WTC11 (cell line): ENCODE data around the gene PYGB. TPM values are rescaled to one million over a fixed set of nuclear protein-coding genes. Genes with fewer than 3 reads are reported as not detected.
"Not testable (repeated sequence)": the region's sequence is repeated elsewhere in the genome, so short reads cannot be mapped to it uniquely, and the experiment has no call there.

ENCODE experiments used
- ATAC-seq: fragments of 200-7000 bp; cut with Tn5 transposase; 2 replicates; pipeline ENCODE4 v1.10.0; 2021; ENCODE audit warnings: mild to moderate bottlenecking, moderate library complexity
- CTCF ChIA-PET: fragments of 300-600 bp; sonication (Branson Sonifier 250); formaldehyde crosslinking; loops from one replicate; lab custom pipeline; 2021; ENCODE audit warnings: antibody characterized with exemption; lab: Charles Lee
- POLR2A ChIA-PET: fragments of 350-600 bp; sonication (Branson Sonifier 250); formaldehyde crosslinking; loops from one replicate; lab custom pipeline; 2021; ENCODE audit warnings: antibody characterized with exemption; lab: Charles Lee
- DNase-seq: peaks from one replicate; pipeline ENCODE4 v3.0.0; 2021; ENCODE audit warnings: low spot score
- H3K27ac Mint-ChIP-seq: 2 replicates; pipeline ENCODE4 v1.8.0; 2021; ENCODE audit warnings: mixed read lengths
- H3K27me3 Mint-ChIP-seq: 2 replicates; pipeline ENCODE4 v1.8.0; 2021; ENCODE audit warnings: low read depth, mild to moderate bottlenecking, moderate library complexity, mixed read lengths
- H3K36me3 Mint-ChIP-seq: 2 replicates; pipeline ENCODE4 v1.8.0; 2021; ENCODE audit warnings: mixed read lengths
- H3K4me1 Mint-ChIP-seq: 2 replicates; pipeline ENCODE4 v1.8.0; 2022; ENCODE audit warnings: mixed read lengths
- H3K4me3 Mint-ChIP-seq: 2 replicates; pipeline ENCODE4 v1.8.0; 2021; ENCODE audit warnings: mild to moderate bottlenecking, moderate library complexity, mixed read lengths
- H3K9me3 Mint-ChIP-seq: 2 replicates; pipeline ENCODE4 v1.8.0; 2021; ENCODE audit warnings: mixed read lengths
- ATF1 ChIP-seq: sonication (generic); formaldehyde crosslinking; IDR thresholded peaks from 2 replicates; pipeline ENCODE4 v1.8.1; 2023; ENCODE audit warnings: mild to moderate bottlenecking, moderate library complexity, missing genetic modification reagents
- ETV6 ChIP-seq: sonication (generic); formaldehyde crosslinking; IDR thresholded peaks from 2 replicates; pipeline ENCODE4 v1.8.1; 2022; ENCODE audit warnings: mild to moderate bottlenecking, missing genetic modification reagents
- GABPB1 ChIP-seq: sonication (generic); formaldehyde crosslinking; IDR thresholded peaks from 2 replicates; pipeline ENCODE4 v1.8.1; 2023; ENCODE audit warnings: mild to moderate bottlenecking, missing genetic modification reagents
- HMGA2 ChIP-seq: fragments of 250-450 bp; sonication (Bioruptor Pico); IDR thresholded peaks from 2 replicates; pipeline ENCODE4 v1.4.0; 2021; ENCODE audit warnings: mild to moderate bottlenecking, moderate library complexity
- JAZF1 ChIP-seq: fragments of 250-450 bp; sonication (Bioruptor Pico); IDR thresholded peaks from 2 replicates; pipeline ENCODE4 v1.9.0; 2021; ENCODE audit warnings: moderate library complexity, mild to moderate bottlenecking, inconsistent platforms
- NR1H2 ChIP-seq: sonication (generic); formaldehyde crosslinking; IDR thresholded peaks from 2 replicates; pipeline ENCODE4 v1.9.0; 2021; ENCODE audit warnings: mild to moderate bottlenecking, moderate library complexity, missing genetic modification reagents
- SP1 ChIP-seq: sonication (generic); formaldehyde crosslinking; conservative IDR thresholded peaks from 2 replicates; pipeline ENCODE4 v1.8.1; 2022; ENCODE audit warnings: missing genetic modification reagents
- ZNF121 ChIP-seq: sonication (generic); formaldehyde crosslinking; IDR thresholded peaks from 2 replicates; pipeline ENCODE4 v1.8.0; 2023; ENCODE audit warnings: missing genetic modification reagents
- ZNF138 ChIP-seq: sonication (generic); formaldehyde crosslinking; conservative IDR thresholded peaks from 2 replicates; pipeline ENCODE4 v1.8.1; 2022; ENCODE audit warnings: mild to moderate bottlenecking, moderate library complexity, missing genetic modification reagents
- total RNA-seq: library from RNA; stranded (reverse); gene quantifications from 3 replicates; pipeline ENCODE4 v1.2.3, GENCODE V29; 2021
- TF ChIP-seq, protein P1 (sequence below): fragments of 250-450 bp; sonication (Bioruptor Pico); IDR thresholded peaks from 2 replicates; pipeline ENCODE4 v1.9.0; 2021; ENCODE audit warnings: moderate library complexity, mild to moderate bottlenecking, inconsistent platforms, borderline replicate concordance
- TF ChIP-seq, protein P2 (sequence below): fragments of 250-450 bp; sonication (Bioruptor Pico); IDR thresholded peaks from 2 replicates; pipeline ENCODE4 v1.8.0; 2021; ENCODE audit warnings: mild to moderate bottlenecking
- TF ChIP-seq, protein P3 (sequence below): fragments of 250-450 bp; sonication (Bioruptor Pico); IDR thresholded peaks from 2 replicates; pipeline ENCODE4 v1.9.0; 2021; ENCODE audit warnings: mild to moderate bottlenecking
- TF ChIP-seq, protein P4 (sequence below): sonication (generic); formaldehyde crosslinking; conservative IDR thresholded peaks from 2 replicates; pipeline ENCODE4 v1.8.1; 2023; ENCODE audit warnings: mild to moderate bottlenecking, low read depth, missing genetic modification reagents, moderate library complexity
- TF ChIP-seq, protein P5 (sequence below): fragments of 250-450 bp; sonication (Bioruptor Pico); IDR thresholded peaks from 2 replicates; pipeline ENCODE4 v2.1.2; 2022; ENCODE audit warnings: mild to moderate bottlenecking, moderate library complexity
- TF ChIP-seq, protein P6 (sequence below): sonication (generic); formaldehyde crosslinking; IDR thresholded peaks from 2 replicates; pipeline ENCODE4 v1.8.0; 2023; ENCODE audit warnings: missing genetic modification reagents

PYGB gene
- total RNA-seq, 1 experiment from 2014 or later, result 48.5 TPM

DNA sequence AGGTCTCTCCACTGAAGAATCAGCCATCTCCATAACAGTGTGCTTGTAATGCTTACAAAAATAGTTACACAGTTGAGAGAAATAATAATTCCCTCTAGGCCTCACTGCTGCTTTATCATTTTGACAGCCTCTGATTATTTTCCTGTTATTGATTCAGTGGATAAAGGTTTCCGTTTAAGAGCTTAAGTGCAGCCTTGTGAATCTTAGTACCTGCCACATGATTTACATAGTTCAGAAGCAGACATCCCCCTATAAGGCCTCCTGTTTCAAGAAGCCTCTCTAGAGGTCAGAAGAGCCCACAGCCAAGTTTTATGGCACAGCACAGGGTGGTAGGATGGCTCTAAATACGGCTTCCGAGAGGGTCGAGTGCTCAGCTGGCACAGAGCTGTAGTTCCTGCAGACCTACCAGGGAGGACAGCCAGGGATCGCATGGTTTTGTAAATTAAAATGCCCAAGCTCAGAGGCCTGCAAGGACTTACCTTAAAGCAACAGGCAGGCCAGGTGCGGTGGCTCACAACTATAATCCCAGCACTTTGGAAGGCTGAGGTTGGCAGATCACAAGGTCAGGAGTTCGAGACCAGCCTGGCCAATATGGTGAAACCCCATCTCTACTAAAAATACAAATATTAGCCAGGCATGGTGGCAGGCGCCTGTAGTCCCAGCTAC lies 17.6 kb upstream of the PYGB start (continued):
- TF ChIP-seq ATF1 (CRISPR knock-in tag) (no peak), NR1H2 (CRISPR knock-in tag) (no peak)
- TF ChIP-seq, protein P1, sequence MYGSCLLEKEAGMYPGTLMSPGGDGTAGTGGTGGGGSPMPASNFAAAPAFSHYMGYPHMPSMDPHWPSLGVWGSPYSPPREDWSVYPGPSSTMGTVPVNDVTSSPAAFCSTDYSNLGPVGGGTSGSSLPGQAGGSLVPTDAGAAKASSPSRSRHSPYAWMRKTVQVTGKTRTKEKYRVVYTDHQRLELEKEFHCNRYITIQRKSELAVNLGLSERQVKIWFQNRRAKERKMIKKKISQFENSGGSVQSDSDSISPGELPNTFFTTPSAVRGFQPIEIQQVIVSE (CRISPR knock-in tag), result no peak

DNA sequence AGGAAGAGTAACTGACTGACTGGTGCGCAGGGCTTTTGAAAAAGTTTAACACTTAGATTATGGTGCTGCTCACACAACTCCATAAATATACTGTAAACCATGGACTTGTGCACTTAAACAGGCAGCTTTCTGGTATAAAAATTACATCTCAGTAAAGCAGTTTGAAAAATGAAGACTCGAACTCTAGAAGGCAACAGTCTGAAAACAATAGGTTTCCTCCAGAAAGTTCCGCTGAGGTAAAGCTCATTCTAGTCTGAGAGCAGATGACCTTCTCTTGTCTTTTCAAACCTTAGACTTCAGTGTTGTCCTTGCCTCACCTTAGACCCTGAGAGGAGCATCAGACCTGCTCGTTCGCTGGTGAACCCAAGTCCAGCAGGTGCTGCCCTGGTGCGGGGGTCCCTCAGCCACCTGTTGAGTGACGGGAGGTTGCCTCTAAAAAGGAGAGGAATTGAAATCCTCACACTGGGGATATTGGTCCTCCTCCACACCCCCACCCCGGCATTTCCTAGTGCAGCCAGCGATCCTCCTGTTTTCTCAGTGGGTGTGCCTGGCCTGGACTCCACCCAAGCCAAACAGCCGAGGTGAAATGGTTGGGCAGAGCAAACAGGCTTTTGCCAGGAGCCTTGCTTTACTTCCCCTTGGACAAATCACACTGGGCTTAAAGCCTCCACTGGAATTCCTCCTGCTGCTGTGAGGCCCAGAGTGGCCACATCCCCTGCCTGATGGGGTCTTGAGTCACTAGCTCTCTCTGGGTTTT lies 14.7 kb upstream of the PYGB start:
- Mint-ChIP-seq H3K27ac (no peak overlapping the region), H3K9me3 (no peaks in the 10 kb centered on the region), H3K27me3 (no peaks in the 10 kb centered on the region; the same call in 1 of the 2 replicates), H3K4me3 (no peak overlapping the region), H3K4me1 (peaks cover 5% of the 10 kb centered on the region; the same call in 1 of the 2 replicates), H3K36me3 (no peaks in the 10 kb centered on the region)
- CTCF ChIA-PET, result interaction anchor here (0.6 to 1.2 kb wide), 3 partner anchors 13 to 182 kb away, joined by 3 to 9 read pairs (median 3); no protein-coding TSS in a partner anchor
- POLR2A ChIA-PET, result interaction anchor here (0.7 kb wide), 1 partner anchor 179 kb away, joined by 3 read pairs; no protein-coding TSS in a partner anchor
- no peak for TF ChIP-seq SP1
- TF ChIP-seq GABPB1 (CRISPR knock-in tag), result peak; percentile 47; the same call in 1 of the 2 replicates
- DNase-seq (no peak), ATAC-seq (no peak; the same call in 1 of the 2 replicates)

DNA sequence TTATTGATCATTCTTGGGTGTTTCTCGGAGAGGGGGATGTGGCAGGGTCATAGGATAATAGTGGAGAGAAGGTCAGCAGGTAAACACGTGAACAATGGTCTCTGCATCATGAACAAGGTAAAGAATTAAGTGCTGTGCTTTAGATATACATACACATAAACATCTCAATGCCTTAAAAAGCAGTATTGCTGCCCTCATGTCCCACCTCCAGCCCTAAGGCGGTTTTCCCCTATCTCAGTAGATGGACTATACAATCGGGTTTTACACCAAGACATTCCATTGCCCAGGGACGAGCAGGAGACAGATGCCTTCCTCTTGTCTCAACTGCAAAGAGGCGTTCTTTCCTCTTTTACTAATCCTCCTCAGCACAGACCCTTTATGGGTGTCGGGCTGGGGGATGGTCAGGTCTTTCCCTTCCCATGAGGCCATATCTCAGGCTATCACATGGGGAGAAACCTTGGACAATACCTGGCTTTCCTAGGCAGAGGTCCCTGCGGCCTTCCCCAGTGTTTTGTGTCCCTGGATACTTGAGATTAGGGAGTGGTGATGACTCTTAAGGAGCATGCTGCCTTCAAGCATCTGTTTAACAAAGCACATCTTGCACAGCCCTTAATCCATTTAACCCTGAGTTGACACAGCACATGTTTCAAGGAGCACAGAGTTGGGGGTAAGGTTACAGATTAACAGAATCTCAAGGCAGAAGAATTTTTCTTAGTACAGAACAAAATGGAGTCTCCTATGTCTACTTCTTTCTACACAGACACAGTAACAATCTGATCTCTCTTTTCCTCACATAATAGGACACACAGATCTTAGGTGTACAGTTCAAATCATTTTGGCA lies 13.7 kb upstream of the PYGB start:
- H3K36me3 Mint-ChIP-seq, H3K9me3 Mint-ChIP-seq, H3K27me3 Mint-ChIP-seq, POLR2A ChIA-PET, H3K4me1 Mint-ChIP-seq, DNase-seq, ATAC-seq, H3K4me3 Mint-ChIP-seq: not testable (repeated sequence)
- CTCF ChIA-PET, result interaction anchor here (0.6 to 2.6 kb wide), 3 partner anchors 13 to 65 kb away, joined by 3 to 16 read pairs (median 5); partner anchors contain the start of gene PYGB
- H3K27ac Mint-ChIP-seq, result 0 out of 2 replicates have a peak overlapping the region, but pooled peaks have one; percentile 38

DNA sequence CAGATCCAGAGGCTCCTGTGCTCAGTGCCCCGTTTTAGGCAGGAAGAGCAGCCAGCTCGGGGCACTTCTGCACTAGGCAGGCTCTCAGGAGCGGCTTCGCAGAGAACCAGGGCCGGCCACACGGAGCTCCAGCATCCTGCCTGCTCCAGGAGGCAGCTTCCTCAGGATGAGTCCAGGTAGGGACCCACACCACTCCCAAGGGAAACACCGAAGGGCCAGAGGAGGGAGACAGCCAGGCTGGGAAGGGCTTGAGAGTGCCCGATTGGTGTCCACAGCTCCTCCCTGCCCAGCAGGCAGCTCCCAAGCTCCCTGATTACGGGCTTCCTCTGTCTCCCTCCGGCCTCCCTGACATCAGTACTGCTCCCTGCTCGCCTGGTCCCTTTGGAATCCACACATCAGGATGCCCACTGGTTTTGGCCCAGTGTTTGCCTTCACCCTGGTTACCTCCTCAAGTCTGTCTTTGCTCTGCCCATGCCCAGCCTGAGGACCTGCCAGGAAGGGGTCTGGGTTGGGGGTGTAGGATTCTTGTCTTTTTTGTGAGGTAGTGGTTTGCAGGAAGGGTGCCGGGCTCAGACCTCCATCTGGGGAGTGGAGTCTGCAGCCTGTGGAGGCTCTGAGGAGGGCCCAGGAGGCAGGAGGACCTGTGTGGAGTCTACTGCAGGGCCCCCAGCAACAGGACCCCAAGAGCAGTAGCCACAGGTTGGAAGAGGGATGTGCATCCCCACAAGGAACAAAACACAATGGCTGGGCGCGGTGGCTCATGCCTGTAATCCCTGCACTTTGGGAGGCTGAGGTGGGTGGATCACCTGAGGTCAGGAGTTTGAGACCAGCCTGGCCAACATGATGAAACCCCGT lies 11.2 kb upstream of the PYGB start:
- no peaks in the 10 kb centered on the region; the same call in 1 of the 2 replicates for H3K27me3 Mint-ChIP-seq
- peaks cover 10% of the 10 kb centered on the region for H3K4me1 Mint-ChIP-seq
- H3K27ac Mint-ChIP-seq, result no peak overlapping the region
- DNase-seq, result no peak
- peak; percentile 51 for ATAC-seq
- ChIA-PET CTCF (interaction anchor here (1.0 to 2.6 kb wide), 3 partner anchors 11 to 162 kb away, joined by 3 to 16 read pairs (median 5); partner anchors contain the start of gene PYGB), POLR2A (interaction anchor here (0.5 kb wide), 1 partner anchor 918 kb away, joined by 3 read pairs; no protein-coding TSS in a partner anchor)
- H3K4me3 Mint-ChIP-seq, result no peak overlapping the region
- H3K36me3 Mint-ChIP-seq, result no peaks in the 10 kb centered on the region
- no peaks in the 10 kb centered on the region for H3K9me3 Mint-ChIP-seq
- TF ChIP-seq, protein P2, sequence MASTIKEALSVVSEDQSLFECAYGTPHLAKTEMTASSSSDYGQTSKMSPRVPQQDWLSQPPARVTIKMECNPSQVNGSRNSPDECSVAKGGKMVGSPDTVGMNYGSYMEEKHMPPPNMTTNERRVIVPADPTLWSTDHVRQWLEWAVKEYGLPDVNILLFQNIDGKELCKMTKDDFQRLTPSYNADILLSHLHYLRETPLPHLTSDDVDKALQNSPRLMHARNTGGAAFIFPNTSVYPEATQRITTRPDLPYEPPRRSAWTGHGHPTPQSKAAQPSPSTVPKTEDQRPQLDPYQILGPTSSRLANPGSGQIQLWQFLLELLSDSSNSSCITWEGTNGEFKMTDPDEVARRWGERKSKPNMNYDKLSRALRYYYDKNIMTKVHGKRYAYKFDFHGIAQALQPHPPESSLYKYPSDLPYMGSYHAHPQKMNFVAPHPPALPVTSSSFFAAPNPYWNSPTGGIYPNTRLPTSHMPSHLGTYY, result no peak
- no peak for TF ChIP-seq ETV6
- TF ChIP-seq, protein P3, sequence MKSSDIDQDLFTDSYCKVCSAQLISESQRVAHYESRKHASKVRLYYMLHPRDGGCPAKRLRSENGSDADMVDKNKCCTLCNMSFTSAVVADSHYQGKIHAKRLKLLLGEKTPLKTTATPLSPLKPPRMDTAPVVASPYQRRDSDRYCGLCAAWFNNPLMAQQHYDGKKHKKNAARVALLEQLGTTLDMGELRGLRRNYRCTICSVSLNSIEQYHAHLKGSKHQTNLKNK, result no peak
- TF ChIP-seq, protein P4, sequence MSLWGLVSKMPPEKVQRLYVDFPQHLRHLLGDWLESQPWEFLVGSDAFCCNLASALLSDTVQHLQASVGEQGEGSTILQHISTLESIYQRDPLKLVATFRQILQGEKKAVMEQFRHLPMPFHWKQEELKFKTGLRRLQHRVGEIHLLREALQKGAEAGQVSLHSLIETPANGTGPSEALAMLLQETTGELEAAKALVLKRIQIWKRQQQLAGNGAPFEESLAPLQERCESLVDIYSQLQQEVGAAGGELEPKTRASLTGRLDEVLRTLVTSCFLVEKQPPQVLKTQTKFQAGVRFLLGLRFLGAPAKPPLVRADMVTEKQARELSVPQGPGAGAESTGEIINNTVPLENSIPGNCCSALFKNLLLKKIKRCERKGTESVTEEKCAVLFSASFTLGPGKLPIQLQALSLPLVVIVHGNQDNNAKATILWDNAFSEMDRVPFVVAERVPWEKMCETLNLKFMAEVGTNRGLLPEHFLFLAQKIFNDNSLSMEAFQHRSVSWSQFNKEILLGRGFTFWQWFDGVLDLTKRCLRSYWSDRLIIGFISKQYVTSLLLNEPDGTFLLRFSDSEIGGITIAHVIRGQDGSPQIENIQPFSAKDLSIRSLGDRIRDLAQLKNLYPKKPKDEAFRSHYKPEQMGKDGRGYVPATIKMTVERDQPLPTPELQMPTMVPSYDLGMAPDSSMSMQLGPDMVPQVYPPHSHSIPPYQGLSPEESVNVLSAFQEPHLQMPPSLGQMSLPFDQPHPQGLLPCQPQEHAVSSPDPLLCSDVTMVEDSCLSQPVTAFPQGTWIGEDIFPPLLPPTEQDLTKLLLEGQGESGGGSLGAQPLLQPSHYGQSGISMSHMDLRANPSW, result no peak
- no peak for TF ChIP-seq ATF1 (CRISPR knock-in tag)
- TF ChIP-seq ZNF121 (CRISPR knock-in tag), result no peak
- TF ChIP-seq JAZF1 (CRISPR knock-in tag), result no peak
- TF ChIP-seq, protein P5, sequence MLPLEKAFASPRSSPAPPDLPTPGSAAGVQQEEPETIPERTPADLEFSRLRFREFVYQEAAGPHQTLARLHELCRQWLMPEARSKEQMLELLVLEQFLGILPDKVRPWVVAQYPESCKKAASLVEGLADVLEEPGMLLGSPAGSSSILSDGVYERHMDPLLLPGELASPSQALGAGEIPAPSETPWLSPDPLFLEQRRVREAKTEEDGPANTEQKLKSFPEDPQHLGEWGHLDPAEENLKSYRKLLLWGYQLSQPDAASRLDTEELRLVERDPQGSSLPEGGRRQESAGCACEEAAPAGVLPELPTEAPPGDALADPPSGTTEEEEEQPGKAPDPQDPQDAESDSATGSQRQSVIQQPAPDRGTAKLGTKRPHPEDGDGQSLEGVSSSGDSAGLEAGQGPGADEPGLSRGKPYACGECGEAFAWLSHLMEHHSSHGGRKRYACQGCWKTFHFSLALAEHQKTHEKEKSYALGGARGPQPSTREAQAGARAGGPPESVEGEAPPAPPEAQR (CRISPR knock-in tag), result no peak
- TF ChIP-seq, protein P6, sequence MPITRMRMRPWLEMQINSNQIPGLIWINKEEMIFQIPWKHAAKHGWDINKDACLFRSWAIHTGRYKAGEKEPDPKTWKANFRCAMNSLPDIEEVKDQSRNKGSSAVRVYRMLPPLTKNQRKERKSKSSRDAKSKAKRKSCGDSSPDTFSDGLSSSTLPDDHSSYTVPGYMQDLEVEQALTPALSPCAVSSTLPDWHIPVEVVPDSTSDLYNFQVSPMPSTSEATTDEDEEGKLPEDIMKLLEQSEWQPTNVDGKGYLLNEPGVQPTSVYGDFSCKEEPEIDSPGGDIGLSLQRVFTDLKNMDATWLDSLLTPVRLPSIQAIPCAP (CRISPR knock-in tag), result no peak
- TF ChIP-seq ZNF138, result no peak
- no peak for TF ChIP-seq HMGA2
- TF ChIP-seq, protein P1 (CRISPR knock-in tag), result no peak
